Measurements from ENCODE around the gene TMEM271. TPM values are rescaled to one million over a fixed set of nuclear protein-coding genes. Genes with fewer than 3 reads are reported as not detected.

The TMEM271 gene, protein sequence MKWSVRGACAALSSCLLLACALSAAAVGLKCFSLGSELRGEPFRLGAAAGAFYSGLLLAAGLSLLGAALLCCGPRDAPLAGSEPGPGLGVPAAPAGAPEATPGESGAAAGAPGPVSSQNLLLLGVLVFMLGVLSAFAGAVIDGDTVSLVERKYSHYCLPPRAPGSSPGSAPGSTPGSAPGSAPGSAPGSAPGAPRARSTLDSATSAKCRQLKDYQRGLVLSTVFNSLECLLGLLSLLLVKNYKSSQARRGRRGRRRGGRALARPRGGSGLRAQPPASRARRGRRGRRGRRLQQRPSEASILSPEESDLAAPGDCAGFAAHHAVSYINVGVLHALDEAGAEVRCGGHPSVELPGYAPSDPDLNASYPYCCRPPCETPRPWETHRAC
- total RNA-seq (2014; rRNA removed; shearing (Covaris generic); ENCODE audit: low replicate concordance), result not detected in 2 replicates

DNA sequence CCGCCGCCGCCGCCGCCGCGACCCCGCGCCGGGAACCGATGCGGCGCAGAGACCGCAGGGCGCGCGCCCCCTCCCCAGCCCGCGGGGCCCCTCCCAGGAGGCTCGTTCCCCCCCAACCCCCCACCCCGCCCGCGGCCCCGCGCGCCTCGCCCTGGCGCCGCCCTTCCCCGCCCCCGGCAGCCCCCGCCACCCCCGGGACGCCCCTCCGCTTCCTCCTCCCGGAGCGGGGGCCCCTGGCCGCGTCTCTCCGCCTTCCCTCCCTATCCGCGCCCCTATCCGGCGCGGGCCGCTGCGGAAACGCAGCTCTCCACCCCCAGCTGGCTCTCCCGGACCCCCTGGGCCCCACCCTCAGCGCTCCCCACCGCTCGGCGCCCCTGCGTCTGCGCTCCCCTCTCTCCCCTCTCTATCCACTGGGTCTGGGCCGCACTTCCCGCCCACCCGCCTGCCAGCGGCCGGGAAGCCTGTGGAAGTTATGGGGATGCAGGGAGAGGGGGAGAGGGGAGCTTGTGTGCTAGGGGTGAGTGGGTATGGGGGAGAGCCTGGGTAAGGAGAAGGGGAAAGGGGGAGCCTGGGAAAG is at the start of gene TMEM271:
Gene TMEM271, minus strand, starts transcription at position 51 of the 577 bp plus-strand sequence. CDS start 233 bp downstream, outside the sequence.
- in situ Hi-C loops (cut with HindIII; ENCODE audit: low pct_unique_long_range_greater_than_20kb, low sequenced_read_pairs), result no loop called here
- DNase-seq (ENCODE audit: low read depth), result no peak

DNA sequence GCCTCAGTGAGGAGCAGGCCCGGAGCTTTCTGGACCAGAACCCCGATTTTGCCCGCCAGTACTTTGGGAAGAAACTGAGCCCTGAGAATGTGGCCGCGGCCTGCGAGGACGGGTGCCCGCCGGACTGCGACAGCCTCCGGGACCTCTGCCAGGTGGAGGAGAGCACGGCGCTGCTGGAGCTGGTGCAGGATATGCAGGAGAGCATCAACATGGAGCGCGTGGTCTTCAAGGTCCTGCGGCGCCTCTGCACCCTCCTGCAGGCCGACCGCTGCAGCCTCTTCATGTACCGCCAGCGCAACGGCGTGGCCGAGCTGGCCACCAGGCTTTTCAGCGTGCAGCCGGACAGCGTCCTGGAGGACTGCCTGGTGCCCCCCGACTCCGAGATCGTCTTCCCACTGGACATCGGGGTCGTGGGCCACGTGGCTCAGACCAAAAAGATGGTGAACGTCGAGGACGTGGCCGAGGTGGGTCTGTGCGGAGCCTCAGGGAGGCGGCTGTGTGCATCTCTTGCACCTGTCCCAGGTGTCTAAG is 49.6 kb upstream of the TMEM271 start:
- no peak for DNase-seq (ENCODE audit: low read depth)
- in situ Hi-C loops (cut with HindIII; ENCODE audit: low pct_unique_long_range_greater_than_20kb, low sequenced_read_pairs), result no loop called here

DNA sequence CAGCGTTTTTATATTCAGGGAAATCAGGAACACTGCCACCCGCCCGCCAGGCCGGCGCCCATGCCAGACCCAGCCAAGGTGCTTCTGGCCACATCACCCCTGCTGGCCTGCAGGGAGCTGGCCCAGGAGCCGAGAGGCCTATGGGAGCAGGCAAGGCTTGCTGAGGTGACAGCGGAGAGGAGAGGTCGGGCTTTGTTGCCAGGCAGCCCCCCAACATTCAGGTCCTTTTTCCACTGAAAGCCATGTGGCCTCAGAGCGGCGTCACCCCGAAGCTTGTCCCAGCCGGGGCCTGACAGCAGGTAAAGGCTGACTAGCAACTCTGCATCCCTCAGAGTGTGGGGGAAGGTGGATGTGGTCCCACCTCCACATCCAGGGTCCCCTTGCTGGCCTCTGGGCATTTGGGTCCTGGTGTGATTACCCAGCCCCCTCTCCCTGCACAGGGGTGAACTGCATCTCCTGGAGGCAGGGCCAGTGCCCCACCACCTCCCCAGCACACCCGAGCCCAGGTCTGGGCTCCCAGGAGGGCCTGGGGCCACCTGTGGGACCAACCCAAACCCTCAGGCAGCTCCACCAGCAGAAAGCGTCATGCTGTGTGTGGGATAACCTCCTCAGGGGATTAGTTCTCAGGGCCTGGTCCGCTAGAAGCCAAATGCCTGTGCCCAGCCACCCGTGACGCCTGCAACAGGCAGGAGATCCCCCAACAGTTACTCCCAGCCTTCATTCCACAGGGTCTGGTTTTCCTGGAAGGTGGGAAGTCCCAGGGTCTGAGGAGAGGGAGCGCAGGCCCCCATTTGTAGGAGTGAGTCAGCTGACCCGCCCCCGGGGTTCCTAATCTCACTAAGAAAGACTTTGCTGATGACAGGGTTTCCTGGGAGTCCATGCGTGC is 48.9 kb upstream of the TMEM271 start, which contains the start of gene PDE6B:
Gene PDE6B, plus strand, starts transcription at position 869 of the 886 bp plus-strand sequence. CDS start 54 bp downstream, outside the sequence.
- in situ Hi-C loops (cut with HindIII; ENCODE audit: low pct_unique_long_range_greater_than_20kb, low sequenced_read_pairs), result no loop called here
- DNase-seq (ENCODE audit: low read depth), result peak; percentile 80

DNA sequence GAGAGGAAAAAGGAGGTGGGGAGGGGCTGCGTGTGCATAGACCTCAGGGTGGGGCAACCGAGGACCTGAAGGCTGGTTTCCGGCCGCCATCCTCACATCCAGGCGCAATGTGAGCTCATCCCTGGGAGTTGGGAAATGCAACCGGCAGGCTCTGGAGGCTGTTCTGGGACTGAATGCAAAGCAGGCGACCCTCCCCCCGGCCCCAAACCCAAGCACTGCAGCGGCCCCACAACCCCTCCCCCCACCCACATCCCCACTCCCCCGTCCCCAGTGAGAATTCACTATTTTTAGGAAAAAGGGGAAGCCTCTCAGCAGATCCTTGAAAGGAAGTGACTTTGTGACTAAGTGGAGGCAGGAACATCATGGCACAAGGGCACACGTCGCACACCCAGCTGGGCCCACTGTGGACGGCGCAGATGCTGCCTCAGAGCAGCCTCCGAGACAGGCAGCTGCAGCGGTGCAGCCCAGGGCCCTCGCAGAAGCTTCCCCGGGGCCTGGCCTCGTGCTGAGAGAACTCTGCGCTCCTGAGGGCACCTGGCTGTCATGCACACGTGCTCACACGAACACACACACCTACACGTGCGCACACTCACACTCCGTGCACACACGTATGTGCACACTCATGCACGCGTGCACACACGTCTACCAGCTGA is 47.9 kb upstream of the TMEM271 start:
- in situ Hi-C loops (cut with HindIII; ENCODE audit: low pct_unique_long_range_greater_than_20kb, low sequenced_read_pairs), result no loop called here
- DNase-seq (ENCODE audit: low read depth), result no peak

- DNase-seq (ENCODE audit: low read depth), result no peak
- in situ Hi-C loops (cut with HindIII; ENCODE audit: low pct_unique_long_range_greater_than_20kb, low sequenced_read_pairs), result no loop called here
Observed at GRCh38 chr4:622996-623913, 47.2 kb upstream of the TMEM271 start.

DNA sequence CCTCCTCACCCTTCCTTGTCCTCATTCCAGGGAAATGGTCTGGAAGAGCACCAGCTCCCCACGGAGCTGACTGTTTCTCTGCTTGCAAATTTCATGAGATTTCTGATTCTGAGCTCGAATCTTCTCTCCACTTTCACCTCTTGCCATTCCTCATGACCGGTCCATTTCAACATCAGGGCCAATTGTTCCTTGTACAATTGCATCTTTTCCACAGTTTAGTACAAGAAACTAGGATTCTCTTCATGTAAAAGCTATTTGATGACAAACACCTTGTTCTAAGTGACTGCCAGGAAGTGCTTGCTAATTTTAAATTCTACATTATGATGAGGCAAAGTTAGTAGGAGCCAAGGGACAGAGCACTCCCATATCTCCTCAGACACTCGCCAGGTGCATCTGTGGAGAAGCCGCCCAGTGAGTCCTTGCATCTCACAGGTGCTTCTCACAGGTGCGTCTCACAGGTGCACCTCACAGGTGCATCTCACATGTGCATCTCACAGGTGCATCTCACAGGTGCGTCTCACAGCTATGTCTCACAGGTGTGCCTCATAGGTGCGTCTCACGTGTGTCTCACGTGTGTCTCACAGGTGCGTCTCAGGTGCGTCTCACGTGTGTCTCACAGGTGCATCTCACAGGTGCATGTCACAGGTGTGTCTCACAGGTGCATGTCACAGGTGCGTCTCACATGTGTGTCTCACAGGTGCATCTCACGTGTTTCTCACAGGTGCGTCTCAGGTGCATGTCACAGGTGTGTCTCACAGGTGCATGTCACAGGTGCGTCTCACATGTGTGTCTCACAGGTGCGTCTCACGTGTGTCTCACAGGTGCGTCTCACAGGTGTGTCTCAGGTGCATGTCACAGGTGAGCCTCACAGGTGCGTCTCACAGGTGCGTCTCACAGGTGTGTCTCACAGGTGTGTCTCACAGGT is 46.2 kb upstream of the TMEM271 start:
- DNase-seq (ENCODE audit: low read depth), result no peak
- in situ Hi-C loops (cut with HindIII; ENCODE audit: low pct_unique_long_range_greater_than_20kb, low sequenced_read_pairs), result no loop called here

GRCh38 chr4:621296-622070 is 45.4 kb upstream of the TMEM271 start:
- in situ Hi-C loops (cut with HindIII; ENCODE audit: low pct_unique_long_range_greater_than_20kb, low sequenced_read_pairs), result no loop called here

GRCh38 chr4:620851-621261 is 44.8 kb upstream of the TMEM271 start:
- in situ Hi-C loops (cut with HindIII; ENCODE audit: low pct_unique_long_range_greater_than_20kb, low sequenced_read_pairs), result no loop called here

More at GRCh38 chr4:621296-622070, 45.4 kb upstream of the TMEM271 start:
- DNase-seq (ENCODE audit: low read depth), result no peak

GRCh38 chr4:620201-620600 is 44.1 kb upstream of the TMEM271 start:
- no peak for DNase-seq (ENCODE audit: low read depth)
- in situ Hi-C loops (cut with HindIII; ENCODE audit: low pct_unique_long_range_greater_than_20kb, low sequenced_read_pairs), result no loop called here

More at GRCh38 chr4:620851-621261, 44.8 kb upstream of the TMEM271 start:
- DNase-seq (ENCODE audit: low read depth), result no peak

- no peak for DNase-seq (ENCODE audit: low read depth)
Observed at GRCh38 chr4:617644-618641, 41.8 kb upstream of the TMEM271 start.

GRCh38 chr4:616911-617643 is 41.0 kb upstream of the TMEM271 start:
- in situ Hi-C loops (cut with HindIII; ENCODE audit: low pct_unique_long_range_greater_than_20kb, low sequenced_read_pairs), result no loop called here
- no peak for DNase-seq (ENCODE audit: low read depth)

More at GRCh38 chr4:617644-618641, 41.8 kb upstream of the TMEM271 start:
- in situ Hi-C loops (cut with HindIII; ENCODE audit: low pct_unique_long_range_greater_than_20kb, low sequenced_read_pairs), result no loop called here

DNA sequence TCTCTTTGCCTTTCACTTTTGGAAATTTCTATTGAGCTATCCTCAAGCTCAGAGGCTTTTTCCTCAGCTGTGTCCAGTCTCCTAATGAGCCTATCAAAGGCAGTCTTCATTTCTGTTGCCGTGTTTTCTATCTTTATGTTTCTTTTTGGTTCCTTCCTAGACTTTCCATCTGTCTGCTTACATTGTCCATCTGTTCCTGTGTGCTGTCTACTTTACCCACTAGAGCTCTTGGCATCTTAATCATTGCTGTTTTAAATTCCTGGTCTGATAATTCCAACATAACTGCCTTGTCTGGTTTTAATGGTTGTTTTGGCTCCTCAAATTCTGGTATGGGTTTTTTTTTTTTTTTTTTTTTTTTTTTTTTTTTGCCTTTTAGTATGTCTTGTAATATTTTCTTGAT is 40.0 kb upstream of the TMEM271 start:
- in situ Hi-C loops (cut with HindIII; ENCODE audit: low pct_unique_long_range_greater_than_20kb, low sequenced_read_pairs), result no loop called here

GRCh38 chr4:613126-613525 is 37.0 kb upstream of the TMEM271 start:
- DNase-seq (ENCODE audit: low read depth), result no peak
- in situ Hi-C loops (cut with HindIII; ENCODE audit: low pct_unique_long_range_greater_than_20kb, low sequenced_read_pairs), result no loop called here

More for the DNA sequence above, 40.0 kb upstream of the TMEM271 start:
- no peak for DNase-seq (ENCODE audit: low read depth)

GRCh38 chr4:612749-613125 is 36.6 kb upstream of the TMEM271 start:
- DNase-seq (ENCODE audit: low read depth), result no peak
- in situ Hi-C loops (cut with HindIII; ENCODE audit: low pct_unique_long_range_greater_than_20kb, low sequenced_read_pairs), result no loop called here
